ENCODE data around the gene VWA8.

DNA sequence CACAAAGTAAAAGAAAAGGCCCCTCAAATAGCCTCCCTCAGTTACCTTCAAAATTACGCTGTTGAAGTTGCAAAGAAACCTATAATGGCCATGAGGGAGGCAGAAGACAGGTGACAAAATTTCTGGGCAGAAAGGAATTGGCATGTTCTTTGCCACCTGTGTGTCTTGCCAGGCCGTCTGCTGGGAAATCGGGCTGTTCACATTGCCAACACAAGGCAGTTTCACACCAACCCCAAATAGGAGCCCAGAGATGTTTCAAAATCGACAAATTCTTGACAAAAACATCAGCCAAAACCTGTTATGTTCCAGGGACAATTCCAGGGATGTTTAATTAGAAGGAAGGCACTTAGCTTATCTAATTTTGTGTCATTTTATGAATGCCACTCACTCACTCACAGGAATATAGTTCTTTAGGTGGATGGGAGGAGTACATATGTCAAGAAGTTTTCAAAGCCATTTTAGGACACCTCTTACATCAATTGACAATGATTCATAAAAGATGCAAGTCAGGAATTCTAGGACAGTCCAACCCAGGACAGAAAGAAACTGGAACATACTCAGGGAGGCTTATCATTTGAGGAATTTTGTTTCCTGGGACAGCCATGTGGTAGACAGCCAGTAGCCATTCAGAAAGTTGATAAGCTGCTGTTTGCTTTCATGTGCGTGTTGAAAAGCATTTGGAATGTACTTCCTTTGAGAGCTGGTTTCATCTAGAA lies 339.0 kb downstream of the VWA8 start:
- TF ChIP-seq CTCF (IDR thresholded peaks at IDR 0.05; ENCODE audit: low read length) (no peak), EZH2 (optimal IDR thresholded peaks at IDR 0.05; ENCODE audit: low read depth, low read length) (no peak)
